HepG2 (cell line): ENCODE measurements around the gene RAB11FIP2.

ENCODE experiments used
- NCOR1 ChIP-seq: fragments of 200-600 bp; sonication (generic); IDR thresholded peaks from 2 replicates; pipeline ENCODE4 v1.7.0; 2017; ENCODE audit warnings: antibody characterized with exemption, low read length, borderline replicate concordance
- POLR2A ChIP-seq, 2 experiments: IDR thresholded peaks; 2 replicates each; pipeline ENCODE4 v1.6.1; 2011; ENCODE audit warnings: low read depth in 2 of 2, low read length in 2 of 2, mild to moderate bottlenecking in 1 of 2, moderate library complexity in 1 of 2; ENCODE audit not compliant: insufficient read depth in 1 of 2
- TCF7L2 ChIP-seq: IDR thresholded peaks from 2 replicates; pipeline ENCODE4 v1.6.1; 2011; ENCODE audit warnings: mild to moderate bottlenecking, low read depth, low read length, moderate library complexity
- TERF1 ChIP-seq: sonication (generic); formaldehyde crosslinking; IDR thresholded peaks from 2 replicates; pipeline ENCODE4 v1.8.0; 2022; ENCODE audit warnings: mild to moderate bottlenecking, missing genetic modification reagents, moderate library complexity

GRCh38 chr10:117955176-117955575, 91.6 kb downstream of the RAB11FIP2 start:
- TF ChIP-seq TCF7L2 (no peak), POLR2A (IDR thresholded peaks at IDR 0.05; ENCODE audit: insufficient read depth in 1 of 2, low read depth in 2 of 2, low read length in 2 of 2) (no peak), TERF1 (CRISPR knock-in tag) (no peak), NCOR1 (no peak)
